Panc1 (cell line): ENCODE measurements around the gene ZSCAN12. TPM values are rescaled to one million over a fixed set of nuclear protein-coding genes. Genes with fewer than 3 reads are reported as not detected.

Experiments used
- ATAC-seq: fragments of 200-7000 bp; cut with Tn5 transposase; 2 replicates; pipeline ENCODE4 v1.9.1; 2020; ENCODE audit warnings: mild to moderate bottlenecking, moderate library complexity
- BruUV-seq: library from RNA; stranded (reverse); fragments of 400-500 nt; replicated peaks from 2 replicates; lab custom pipeline; 2021; lab: Mats Ljungman, UMichigan
- CTCF ChIA-PET: fragments of 300-600 bp; sonication (Branson Sonifier 250); formaldehyde crosslinking; loops from one replicate; lab custom pipeline; 2022; ENCODE audit warnings: antibody characterized with exemption; lab: Charles Lee
- POLR2A ChIA-PET: fragments of 300-600 bp; sonication (Branson Sonifier 250); formaldehyde crosslinking; loops from one replicate; lab custom pipeline; 2022; ENCODE audit warnings: antibody characterized with exemption; lab: Charles Lee
- DNase-seq: peaks from one replicate; pipeline ENCODE4 v3.0.0-alpha.2; 2010; ENCODE audit warnings: low read depth, low spot score
- H3K27ac ChIP-seq: 2 replicates; pipeline ENCODE4 v1.5.1; 2011; ENCODE audit warnings: mild to moderate bottlenecking, low read length, inconsistent platforms
- H3K27me3 ChIP-seq: fragments of 200-500 bp; sonication (Bioruptor generic); 2 replicates; pipeline ENCODE4 v1.6.0; 2014; ENCODE audit warnings: low read length, inconsistent platforms; ENCODE audit not compliant: control insufficient read depth, insufficient read depth
- H3K36me3 ChIP-seq: fragments of 200-500 bp; sonication (Bioruptor generic); 2 replicates; pipeline ENCODE4 v1.5.1; 2014; ENCODE audit warnings: inconsistent platforms, mild to moderate bottlenecking, low read length, moderate library complexity; ENCODE audit not compliant: control insufficient read depth, insufficient read depth
- H3K4me1 ChIP-seq: 2 replicates; pipeline ENCODE4 v1.5.1; 2011; ENCODE audit warnings: inconsistent platforms, mild to moderate bottlenecking, low read length, moderate library complexity; ENCODE audit not compliant: control insufficient read depth, insufficient read depth
- H3K4me3 ChIP-seq, 2 experiments: 2 replicates each; pipeline ENCODE4 v1.5.1; 2011 to 2012; ENCODE audit warnings: low read depth in 2 of 2, low read length in 2 of 2, mild to moderate bottlenecking in 2 of 2, inconsistent platforms in 1 of 2, moderate library complexity in 1 of 2
- H3K9me3 ChIP-seq: fragments of 200-500 bp; sonication (Bioruptor generic); 2 replicates; pipeline ENCODE4 v1.5.1; 2014; ENCODE audit warnings: low read depth, mild to moderate bottlenecking, inconsistent platforms, low read length, moderate library complexity; ENCODE audit not compliant: control insufficient read depth, insufficient read depth
- POLR2AphosphoS5 ChIP-seq: IDR thresholded peaks from 2 replicates; pipeline ENCODE4 v1.6.1; 2012; ENCODE audit warnings: mild to moderate bottlenecking, low read depth, low read length, moderate library complexity
- SIN3A ChIP-seq: IDR thresholded peaks from 2 replicates; pipeline ENCODE4 v1.6.1; 2012; ENCODE audit warnings: low read depth, mild to moderate bottlenecking, low read length, moderate library complexity, borderline replicate concordance; ENCODE audit not compliant: insufficient read depth
- TCF7L2 ChIP-seq: IDR thresholded peaks from 2 replicates; pipeline ENCODE4 v1.6.1; 2011; ENCODE audit warnings: mild to moderate bottlenecking, low read depth, low read length, inconsistent platforms
- in situ Hi-C: cut with HindIII; loops from 2 replicates; pipeline ENCODE4 v1.10.0; 2016; ENCODE audit warnings: low sequenced_read_pairs, low pct_unique_long_range_greater_than_20kb
- intact Hi-C: fragments of 100-400 bp; cut with micrococcal nuclease; formaldehyde crosslinking; loops from one replicate; pipeline ENCODE4 v1.10.0; 2022; ENCODE audit not compliant: unreplicated experiment
- total RNA-seq: library from RNA; stranded (reverse); gene quantifications from one replicate; pipeline ENCODE4 v1.2.1, GENCODE V29; 2021; ENCODE audit not compliant: unreplicated experiment
- TF ChIP-seq, protein P1 (sequence below): fragments of 450-650 bp; IDR thresholded peaks from 2 replicates; pipeline ENCODE4 v1.5.1; 2017; ENCODE audit warnings: mild to moderate bottlenecking
- TF ChIP-seq, protein P2 (sequence below), 2 experiments: IDR thresholded peaks; 2 replicates each; pipeline ENCODE4 v1.6.1; 2011 to 2012; ENCODE audit warnings: low read depth in 2 of 2, control low read depth in 1 of 2, low read length in 1 of 2, mild to moderate bottlenecking in 1 of 2, moderate library complexity in 1 of 2; ENCODE audit not compliant: insufficient read depth in 1 of 2

The ZSCAN12 gene
- total RNA-seq, 1 experiment from 2014 or later, result 3.2 TPM

DNA sequence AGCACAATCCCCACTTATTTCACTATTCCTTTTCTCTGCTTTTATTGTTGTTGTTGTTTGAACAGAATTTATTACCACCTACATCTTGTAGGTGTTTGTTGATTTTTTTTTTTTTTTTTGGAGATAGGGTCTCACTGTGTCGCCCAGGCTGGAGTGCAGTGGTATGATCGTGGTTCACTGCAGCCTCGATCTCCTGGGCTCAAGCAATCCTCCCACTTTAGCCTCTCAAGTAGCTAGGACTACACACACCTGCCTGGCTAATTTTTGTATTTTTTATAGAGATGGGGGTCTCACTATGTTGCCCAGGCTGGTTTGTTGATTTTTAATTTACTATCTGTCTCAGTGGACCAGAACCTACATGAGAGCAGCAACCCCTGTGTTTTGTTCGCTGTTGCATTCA is 3.6 kb downstream of the ZSCAN12 start:
- intact Hi-C loops, result loop anchor here (10.0 kb wide), 1 partner anchor 289 kb away; no protein-coding TSS in a partner anchor
- ChIA-PET CTCF (no interaction called here), POLR2A (no interaction called here)

DNA sequence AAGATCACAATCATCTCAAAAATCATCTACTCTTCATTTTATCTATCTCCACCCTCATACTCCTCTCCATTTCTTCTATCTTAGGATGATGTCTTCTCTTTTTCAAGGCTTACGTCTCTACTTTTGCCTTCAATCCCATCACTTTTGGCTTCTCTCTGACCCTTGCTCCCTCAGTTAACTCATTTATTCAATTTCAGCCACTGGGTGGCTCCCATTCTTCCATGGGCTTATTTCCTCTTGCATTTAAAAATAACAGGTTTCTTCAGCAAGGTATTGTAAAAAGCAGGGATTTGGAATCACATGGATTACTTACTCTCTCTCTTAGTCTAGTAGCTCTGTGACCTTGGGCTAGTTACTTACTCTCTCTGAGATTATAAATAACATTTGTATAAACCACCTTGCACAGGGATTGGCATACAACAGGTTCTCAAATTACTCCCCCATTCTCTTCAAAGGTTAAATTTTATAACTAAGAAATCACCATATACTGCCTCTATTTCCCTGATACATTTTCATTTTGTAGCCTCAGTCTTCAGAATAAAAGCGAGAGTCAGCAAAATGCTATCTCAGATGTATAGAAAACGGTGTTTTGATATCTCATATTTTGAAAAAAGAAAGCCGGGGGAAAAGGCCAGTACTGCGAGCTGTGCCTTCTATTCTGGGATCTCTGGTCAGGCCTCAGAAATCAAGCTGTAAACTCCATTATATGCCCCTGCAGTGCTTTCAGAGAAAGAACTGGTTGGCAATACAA is 5.5 kb downstream of the ZSCAN12 start:
- intact Hi-C loops (loop anchor here (10.0 kb wide), 1 partner anchor 291 kb away; no protein-coding TSS in a partner anchor), in situ Hi-C loops (no loop called here)
- DNase-seq (no peak), ATAC-seq (no peak)
- CTCF ChIA-PET, result no interaction called here
- no TSS peak for BruUV-seq
- H3K4me1 ChIP-seq, result no peaks in the 10 kb centered on the region
- H3K4me3 ChIP-seq, result no peak overlapping the region
- no peaks in the 10 kb centered on the region for H3K36me3 ChIP-seq
- H3K9me3 ChIP-seq, result peaks cover 12% of the 10 kb centered on the region; the same call in 1 of the 2 replicates
- POLR2A ChIA-PET, result no interaction called here
- H3K27me3 ChIP-seq, result no peaks in the 10 kb centered on the region
- no peak overlapping the region for H3K27ac ChIP-seq
- TF ChIP-seq, protein P1, sequence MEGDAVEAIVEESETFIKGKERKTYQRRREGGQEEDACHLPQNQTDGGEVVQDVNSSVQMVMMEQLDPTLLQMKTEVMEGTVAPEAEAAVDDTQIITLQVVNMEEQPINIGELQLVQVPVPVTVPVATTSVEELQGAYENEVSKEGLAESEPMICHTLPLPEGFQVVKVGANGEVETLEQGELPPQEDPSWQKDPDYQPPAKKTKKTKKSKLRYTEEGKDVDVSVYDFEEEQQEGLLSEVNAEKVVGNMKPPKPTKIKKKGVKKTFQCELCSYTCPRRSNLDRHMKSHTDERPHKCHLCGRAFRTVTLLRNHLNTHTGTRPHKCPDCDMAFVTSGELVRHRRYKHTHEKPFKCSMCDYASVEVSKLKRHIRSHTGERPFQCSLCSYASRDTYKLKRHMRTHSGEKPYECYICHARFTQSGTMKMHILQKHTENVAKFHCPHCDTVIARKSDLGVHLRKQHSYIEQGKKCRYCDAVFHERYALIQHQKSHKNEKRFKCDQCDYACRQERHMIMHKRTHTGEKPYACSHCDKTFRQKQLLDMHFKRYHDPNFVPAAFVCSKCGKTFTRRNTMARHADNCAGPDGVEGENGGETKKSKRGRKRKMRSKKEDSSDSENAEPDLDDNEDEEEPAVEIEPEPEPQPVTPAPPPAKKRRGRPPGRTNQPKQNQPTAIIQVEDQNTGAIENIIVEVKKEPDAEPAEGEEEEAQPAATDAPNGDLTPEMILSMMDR, result peak; percentile 41; the same call in 1 of the 2 replicates
- no peak for TF ChIP-seq TCF7L2

More for the DNA sequence above, 3.6 kb downstream of the ZSCAN12 start:
- no peaks in the 10 kb centered on the region for H3K36me3 ChIP-seq
- BruUV-seq, result no TSS peak
- DNase-seq (no peak), ATAC-seq (no peak)
- no peak for TF ChIP-seq TCF7L2
- TF ChIP-seq, protein P1, result no peak
- TF ChIP-seq SIN3A, result no peak
- TF ChIP-seq POLR2AphosphoS5, result no peak
- TF ChIP-seq, protein P2, sequence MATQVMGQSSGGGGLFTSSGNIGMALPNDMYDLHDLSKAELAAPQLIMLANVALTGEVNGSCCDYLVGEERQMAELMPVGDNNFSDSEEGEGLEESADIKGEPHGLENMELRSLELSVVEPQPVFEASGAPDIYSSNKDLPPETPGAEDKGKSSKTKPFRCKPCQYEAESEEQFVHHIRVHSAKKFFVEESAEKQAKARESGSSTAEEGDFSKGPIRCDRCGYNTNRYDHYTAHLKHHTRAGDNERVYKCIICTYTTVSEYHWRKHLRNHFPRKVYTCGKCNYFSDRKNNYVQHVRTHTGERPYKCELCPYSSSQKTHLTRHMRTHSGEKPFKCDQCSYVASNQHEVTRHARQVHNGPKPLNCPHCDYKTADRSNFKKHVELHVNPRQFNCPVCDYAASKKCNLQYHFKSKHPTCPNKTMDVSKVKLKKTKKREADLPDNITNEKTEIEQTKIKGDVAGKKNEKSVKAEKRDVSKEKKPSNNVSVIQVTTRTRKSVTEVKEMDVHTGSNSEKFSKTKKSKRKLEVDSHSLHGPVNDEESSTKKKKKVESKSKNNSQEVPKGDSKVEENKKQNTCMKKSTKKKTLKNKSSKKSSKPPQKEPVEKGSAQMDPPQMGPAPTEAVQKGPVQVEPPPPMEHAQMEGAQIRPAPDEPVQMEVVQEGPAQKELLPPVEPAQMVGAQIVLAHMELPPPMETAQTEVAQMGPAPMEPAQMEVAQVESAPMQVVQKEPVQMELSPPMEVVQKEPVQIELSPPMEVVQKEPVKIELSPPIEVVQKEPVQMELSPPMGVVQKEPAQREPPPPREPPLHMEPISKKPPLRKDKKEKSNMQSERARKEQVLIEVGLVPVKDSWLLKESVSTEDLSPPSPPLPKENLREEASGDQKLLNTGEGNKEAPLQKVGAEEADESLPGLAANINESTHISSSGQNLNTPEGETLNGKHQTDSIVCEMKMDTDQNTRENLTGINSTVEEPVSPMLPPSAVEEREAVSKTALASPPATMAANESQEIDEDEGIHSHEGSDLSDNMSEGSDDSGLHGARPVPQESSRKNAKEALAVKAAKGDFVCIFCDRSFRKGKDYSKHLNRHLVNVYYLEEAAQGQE (IDR thresholded peaks at IDR 0.05; ENCODE audit: insufficient read depth in 1 of 2, low read depth in 2 of 2, low read length in 1 of 2), result no peak
- H3K9me3 ChIP-seq, result peaks cover 5% of the 10 kb centered on the region; the same call in 1 of the 2 replicates
- no peak overlapping the region for H3K27ac ChIP-seq
- no peaks in the 10 kb centered on the region for H3K27me3 ChIP-seq
- no peaks in the 10 kb centered on the region for H3K4me1 ChIP-seq
- in situ Hi-C loops, result no loop called here
- no peak overlapping the region for H3K4me3 ChIP-seq
